Glomerular endothelial cell (primary cell): ENCODE data around the gene CFDP1. TPM values are rescaled to one million over a fixed set of nuclear protein-coding genes. Genes with fewer than 3 reads are reported as not detected.
"Not testable (repeated sequence)": the region's sequence is repeated elsewhere in the genome, so short reads cannot be mapped to it uniquely, and the experiment has no call there.

Experiments used
- DNase-seq: peaks from one replicate; pipeline ENCODE4 v3.0.0-alpha.2; 2011; ENCODE audit warnings: low read depth, low spot score; ENCODE audit errors: extremely low read depth
- total RNA-seq: library from RNA; depleted of rRNA; stranded (reverse); fragments of >200 nt; gene quantifications from 2 replicates; pipeline ENCODE4 v1.2.3, GENCODE V29; 2015

Gene CFDP1
- total RNA-seq, 1 donor from 2014 or later: 74.8 TPM

- DNase-seq: no peak
Measured at GRCh38 chr16:75272097-75272551, 161.2 kb downstream of the CFDP1 start.

- DNase-seq: no peak
Measured at GRCh38 chr16:75271441-75272096, 161.7 kb downstream of the CFDP1 start.

- DNase-seq: not testable (repeated sequence)
Measured at GRCh38 chr16:75269358-75269757, 163.9 kb downstream of the CFDP1 start.

- DNase-seq: no peak
Measured at GRCh38 chr16:75267631-75268264, 165.6 kb downstream of the CFDP1 start.

- no peak for DNase-seq
Measured at GRCh38 chr16:75266738-75267630, 166.3 kb downstream of the CFDP1 start.

- no peak for DNase-seq
Measured at GRCh38 chr16:75265911-75266701, 167.2 kb downstream of the CFDP1 start.

- DNase-seq: no peak
Measured at GRCh38 chr16:75264999-75265910, 168.0 kb downstream of the CFDP1 start.

GRCh38 chr16:75264457-75264998 lies 168.8 kb downstream of the CFDP1 start:
- DNase-seq: no peak

GRCh38 chr16:75263963-75264445 lies 169.3 kb downstream of the CFDP1 start:
- no peak for DNase-seq

GRCh38 chr16:75263291-75263962 lies 169.9 kb downstream of the CFDP1 start:
- no peak for DNase-seq

GRCh38 chr16:75262800-75263127 lies 170.5 kb downstream of the CFDP1 start:
- DNase-seq: no peak

- no peak for DNase-seq
Measured at GRCh38 chr16:75262104-75262799, 171.1 kb downstream of the CFDP1 start.

GRCh38 chr16:75261590-75262078 lies 171.7 kb downstream of the CFDP1 start:
- DNase-seq: no peak

GRCh38 chr16:75260851-75261589 lies 172.3 kb downstream of the CFDP1 start:
- no peak for DNase-seq

- no peak for DNase-seq
Measured at GRCh38 chr16:75258807-75259141, 174.5 kb downstream of the CFDP1 start.

GRCh38 chr16:75257886-75258806 lies 175.2 kb downstream of the CFDP1 start:
- no peak for DNase-seq
